Common myeloid progenitor, CD34-positive (primary cell): ENCODE measurements around the gene CCT5.

Experiments
- CTCF ChIA-PET: fragments of 350-600 bp; sonication (Branson Sonifier 250); formaldehyde crosslinking; loops from one replicate; lab custom pipeline; 2021; ENCODE audit warnings: antibody characterized with exemption; lab: Charles Lee
- POLR2A ChIA-PET: fragments of 350-600 bp; sonication (Branson Sonifier 250); formaldehyde crosslinking; loops from one replicate; lab custom pipeline; 2021; ENCODE audit warnings: antibody characterized with exemption; lab: Charles Lee
- DNase-seq, 3 donors: peaks; one replicate each; pipeline versions ENCODE4 v3.0.0 to v3.0.0-alpha.2; 2013
- H3K27ac ChIP-seq, 2 experiments: 1 replicate in 1 of 2; 2 replicates in 1 of 2; pipeline ENCODE4 v1.7.0; 2013; ENCODE audit warnings: inconsistent platforms in 2 of 2, low read length in 2 of 2, mild to moderate bottlenecking in 2 of 2, low read depth in 1 of 2, moderate library complexity in 1 of 2; ENCODE audit not compliant: severe bottlenecking in 2 of 2, insufficient read depth in 1 of 2, poor library complexity in 1 of 2
- H3K27me3 ChIP-seq, 5 experiments: replicated peaks in 2 of 5; 1 replicate in 3 of 5; 2 replicates in 2 of 5; pipeline versions ENCODE4 v1.6.1 to v1.7.0; 2013; ENCODE audit warnings: low read length in 4 of 5, mild to moderate bottlenecking in 2 of 5, moderate library complexity in 2 of 5, inconsistent platforms in 1 of 5; ENCODE audit not compliant: insufficient read depth in 5 of 5, control insufficient read depth in 4 of 5
- H3K36me3 ChIP-seq, 4 experiments: 1 replicate in 2 of 4; 2 replicates in 2 of 4; pipeline versions ENCODE4 v1.6.1 to v1.7.0; 2013; ENCODE audit warnings: low read length in 3 of 4, control low read depth in 1 of 4, mild to moderate bottlenecking in 1 of 4; ENCODE audit not compliant: control insufficient read depth in 4 of 4, insufficient read depth in 4 of 4
- H3K4me1 ChIP-seq, 4 experiments: 1 replicate in 3 of 4; 2 replicates in 1 of 4; pipeline versions ENCODE4 v1.6.1 to v1.7.1; 2013; ENCODE audit warnings: low read length in 3 of 4, mild to moderate bottlenecking in 3 of 4, control low read depth in 1 of 4, inconsistent platforms in 1 of 4, moderate library complexity in 1 of 4; ENCODE audit not compliant: control insufficient read depth in 4 of 4, insufficient read depth in 4 of 4; ENCODE audit errors: control extremely low read depth in 1 of 4
- H3K4me3 ChIP-seq, 7 experiments: 1 replicate in 4 of 7; 2 replicates in 3 of 7; pipeline versions ENCODE4 v1.5.1 to v1.7.0; 2013; ENCODE audit warnings: mild to moderate bottlenecking in 7 of 7, low read length in 6 of 7, moderate library complexity in 6 of 7, inconsistent platforms in 2 of 7, low read depth in 2 of 7, control low read depth in 1 of 7; ENCODE audit not compliant: insufficient read depth in 4 of 7, control insufficient read depth in 1 of 7; ENCODE audit errors: extremely low read depth in 1 of 7
- H3K9me3 ChIP-seq, 5 experiments: 1 replicate in 4 of 5; 2 replicates in 1 of 5; pipeline versions ENCODE4 v1.6.1 to v1.7.1; 2013; ENCODE audit warnings: low read length in 4 of 5, mild to moderate bottlenecking in 2 of 5, inconsistent platforms in 1 of 5, low read depth in 1 of 5, moderate library complexity in 1 of 5; ENCODE audit not compliant: control insufficient read depth in 4 of 5, insufficient read depth in 2 of 5; ENCODE audit errors: control extremely low read depth in 1 of 5
- WGBS: methylation state at CpG from one replicate; pipeline ENCODE4 v1.1.5; 2013; ENCODE audit not compliant: insufficient coverage; 5-methylcytosine and 5-hydroxymethylcytosine counted together

CCT5 gene

GRCh38 chr5:10253390-10253789 lies 3.3 kb downstream of the CCT5 start:
- Histone ChIP-seq H3K4me3 (no peak overlapping the region), H3K9me3 (no peaks in the 10 kb centered on the region), H3K4me1 (peaks cover 14 to 28% (median 21%) of the 10 kb centered on the region in 4 experiments), H3K27me3 (no peaks in the 10 kb centered on the region), H3K36me3 (peaks cover 22 to 65% (median 36%) of the 10 kb centered on the region in 4 experiments), H3K27ac (no peak overlapping the region)
- POLR2A ChIA-PET, result no interaction called here
- no peak for DNase-seq
- CTCF ChIA-PET, result interaction anchor here (1.0 kb wide), 1 partner anchor 11 kb away, joined by 3 read pairs; no protein-coding TSS in a partner anchor
- WGBS, result 100% methylated on average over 3 of the region's 3 CpGs

GRCh38 chr5:10254686-10255085 lies 4.6 kb downstream of the CCT5 start:
- 50% methylated on average over 2 of the region's 2 CpGs for WGBS
- POLR2A ChIA-PET, result no interaction called here

GRCh38 chr5:10257870-10258269 lies 7.8 kb downstream of the CCT5 start:
- POLR2A ChIA-PET, result no interaction called here
- no peak overlapping the region for H3K27ac ChIP-seq
- H3K27me3 ChIP-seq, result no peaks in the 10 kb centered on the region
- no peak for DNase-seq
- H3K4me3 ChIP-seq, result no peak overlapping the region
- CTCF ChIA-PET, result interaction anchor here (1.9 kb wide), 1 partner anchor 20 kb away, joined by 4 read pairs; no protein-coding TSS in a partner anchor
- H3K4me1 ChIP-seq, result peaks cover 0 to 2% (median 0%) of the 10 kb centered on the region in 4 experiments
- peaks cover 37 to 95% (median 74%) of the 10 kb centered on the region in 4 experiments for H3K36me3 ChIP-seq
- H3K9me3 ChIP-seq, result no peaks in the 10 kb centered on the region
- WGBS, result 88% methylated on average over 6 of the region's 8 CpGs

More at GRCh38 chr5:10254686-10255085, 4.6 kb downstream of the CCT5 start:
- Histone ChIP-seq H3K4me1 (peaks cover 12 to 19% (median 15%) of the 10 kb centered on the region in 4 experiments), H3K27ac (no peak overlapping the region), H3K36me3 (peaks cover 24 to 78% (median 49%) of the 10 kb centered on the region in 4 experiments), H3K27me3 (no peaks in the 10 kb centered on the region), H3K4me3 (no peak overlapping the region), H3K9me3 (no peaks in the 10 kb centered on the region)
- CTCF ChIA-PET, result interaction anchor here (0.7 to 2.4 kb wide), 2 partner anchors 27 to 472 kb away, joined by 3 to 5 read pairs; no protein-coding TSS in a partner anchor
- no peak for DNase-seq

- Histone ChIP-seq H3K36me3 (peaks cover 38 to 99% (median 74%) of the 10 kb centered on the region in 4 experiments), H3K9me3 (no peaks in the 10 kb centered on the region), H3K4me3 (no peak overlapping the region), H3K27me3 (no peaks in the 10 kb centered on the region), H3K27ac (no peak overlapping the region), H3K4me1 (no peaks in the 10 kb centered on the region)
- 100% methylated on average over 5 of the region's 5 CpGs for WGBS
- no peak for DNase-seq
- CTCF ChIA-PET, result interaction anchor here (1.3 to 2.3 kb wide), 2 partner anchors 9 to 25 kb away, joined by 6 to 10 read pairs; partner anchors contain the start of gene CCT5
- POLR2A ChIA-PET, result interaction anchor here (1.2 kb wide), 1 partner anchor 10 kb away, joined by 4 read pairs; the partner anchor contains the start of genes ATPSCKMT and CCT5
These were observed 9.8 kb downstream of the CCT5 start for GRCh38 chr5:10259899-10260298.

GRCh38 chr5:10261065-10261464 lies 11.0 kb downstream of the CCT5 start:
- no peaks in the 10 kb centered on the region for H3K4me1 ChIP-seq
- CTCF ChIA-PET, result interaction anchor here (1.5 to 2.3 kb wide), 3 partner anchors 10 to 25 kb away, joined by 3 to 10 read pairs (median 5); partner anchors contain the start of gene CCT5
- no peak for DNase-seq
- H3K27me3 ChIP-seq, result no peaks in the 10 kb centered on the region
- POLR2A ChIA-PET, result no interaction called here
- no peaks in the 10 kb centered on the region for H3K9me3 ChIP-seq
- peaks cover 40 to 95% (median 73%) of the 10 kb centered on the region in 4 experiments for H3K36me3 ChIP-seq
- no peak overlapping the region for H3K27ac ChIP-seq
- WGBS, result 86% methylated on average over 4 of the region's 9 CpGs
- H3K4me3 ChIP-seq, result no peak overlapping the region

- no peaks in the 10 kb centered on the region for H3K4me1 ChIP-seq
- H3K27me3 ChIP-seq, result no peaks in the 10 kb centered on the region
- H3K27ac ChIP-seq, result no peak overlapping the region
- no peak overlapping the region for H3K4me3 ChIP-seq
- no peak for DNase-seq
- H3K9me3 ChIP-seq, result no peaks in the 10 kb centered on the region
- H3K36me3 ChIP-seq, result peaks cover 32 to 86% (median 68%) of the 10 kb centered on the region in 4 experiments
- ChIA-PET POLR2A (no interaction called here), CTCF (interaction anchor here (1.5 kb wide), 3 partner anchors 11 to 24 kb away, joined by 3 to 5 read pairs (median 3); no protein-coding TSS in a partner anchor)
- 79% methylated on average over 14 of the region's 18 CpGs for WGBS
These were observed 12.2 kb downstream of the CCT5 start for GRCh38 chr5:10262121-10262774.

- H3K27me3 ChIP-seq, result no peaks in the 10 kb centered on the region
- no peaks in the 10 kb centered on the region for H3K9me3 ChIP-seq
- no peak overlapping the region for H3K4me3 ChIP-seq
- CTCF ChIA-PET, result interaction anchor here (1.5 kb wide), 1 partner anchor 11 kb away, joined by 3 read pairs; no protein-coding TSS in a partner anchor
- no peak for DNase-seq
- peaks cover 31 to 79% (median 61%) of the 10 kb centered on the region in 4 experiments for H3K36me3 ChIP-seq
- H3K4me1 ChIP-seq, result no peaks in the 10 kb centered on the region
- no peak overlapping the region for H3K27ac ChIP-seq
- 98% methylated on average over 9 of the region's 11 CpGs for WGBS
- POLR2A ChIA-PET, result no interaction called here
These were observed 12.9 kb downstream of the CCT5 start for GRCh38 chr5:10262995-10263394.
